KOPT-K1 (cell line): ENCODE data around the gene CRYAB.

Source experiments
- H3K27ac ChIP-seq: fragments of 200-600 bp; sonication (generic); 2 replicates; pipeline ENCODE4 v1.5.1; 2016; ENCODE audit warnings: antibody characterized with exemption, mild to moderate bottlenecking, low read depth, low read length; ENCODE audit not compliant: poor library complexity, severe bottlenecking
- H3K36me3 ChIP-seq: fragments of 200-600 bp; sonication (generic); 2 replicates; pipeline ENCODE4 v1.5.1; 2017; ENCODE audit warnings: antibody characterized with exemption, mild to moderate bottlenecking, low read length, moderate library complexity; ENCODE audit not compliant: insufficient read depth
- H3K9me3 ChIP-seq: fragments of 200-600 bp; sonication (generic); 2 replicates; pipeline ENCODE4 v1.5.1; 2017; ENCODE audit warnings: antibody characterized with exemption, low read length, mild to moderate bottlenecking; ENCODE audit not compliant: insufficient read depth, poor library complexity, severe bottlenecking

Gene CRYAB, protein sequence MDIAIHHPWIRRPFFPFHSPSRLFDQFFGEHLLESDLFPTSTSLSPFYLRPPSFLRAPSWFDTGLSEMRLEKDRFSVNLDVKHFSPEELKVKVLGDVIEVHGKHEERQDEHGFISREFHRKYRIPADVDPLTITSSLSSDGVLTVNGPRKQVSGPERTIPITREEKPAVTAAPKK

DNA sequence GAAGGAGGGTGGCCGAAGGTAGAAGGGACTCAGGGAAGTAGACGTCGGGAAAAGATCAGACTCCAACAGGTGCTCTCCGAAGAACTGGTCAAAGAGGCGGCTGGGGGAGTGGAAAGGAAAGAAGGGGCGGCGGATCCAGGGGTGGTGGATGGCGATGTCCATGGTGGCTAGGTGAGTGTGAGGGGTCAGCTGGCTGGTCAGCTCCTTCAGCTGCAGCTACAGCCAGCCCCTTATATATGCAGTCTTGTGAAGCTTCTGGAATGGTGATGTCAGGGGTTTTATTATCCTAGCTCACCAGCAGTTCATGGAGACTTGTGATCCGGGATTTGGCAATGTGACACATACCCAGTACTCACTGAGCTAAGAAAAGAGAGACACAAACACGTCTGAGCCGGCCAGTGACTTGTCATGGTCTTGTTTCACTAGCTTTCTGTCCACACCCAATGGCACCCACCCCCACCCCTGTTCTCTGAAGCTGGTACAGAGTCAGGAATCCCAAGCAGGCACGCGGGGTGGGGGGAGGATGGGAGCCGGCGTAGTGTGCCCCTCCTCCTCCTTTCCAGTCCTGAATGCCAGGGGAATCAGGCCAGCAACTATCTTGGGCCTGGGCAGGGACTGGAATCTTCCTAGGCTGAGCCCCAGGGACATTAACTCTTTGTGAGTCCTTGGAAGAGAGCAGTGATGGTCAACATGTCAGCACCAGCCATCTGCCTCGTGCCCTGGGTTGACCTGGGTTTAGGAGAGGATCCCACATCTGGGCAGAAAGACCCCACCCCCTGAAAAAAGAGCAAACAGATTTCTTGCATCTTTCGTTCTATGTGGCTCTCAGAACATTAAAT, at the start of gene CRYAB:
CRYAB (minus strand) TSS at position 208 of the 839 bp plus-strand sequence; CDS start at position 162, 46 bp downstream.
- Histone ChIP-seq H3K27ac (no peak within 1 kb of the TSS), H3K36me3 (no peaks in the 10 kb centered on the region), H3K9me3 (no peaks in the 10 kb centered on the region)

DNA sequence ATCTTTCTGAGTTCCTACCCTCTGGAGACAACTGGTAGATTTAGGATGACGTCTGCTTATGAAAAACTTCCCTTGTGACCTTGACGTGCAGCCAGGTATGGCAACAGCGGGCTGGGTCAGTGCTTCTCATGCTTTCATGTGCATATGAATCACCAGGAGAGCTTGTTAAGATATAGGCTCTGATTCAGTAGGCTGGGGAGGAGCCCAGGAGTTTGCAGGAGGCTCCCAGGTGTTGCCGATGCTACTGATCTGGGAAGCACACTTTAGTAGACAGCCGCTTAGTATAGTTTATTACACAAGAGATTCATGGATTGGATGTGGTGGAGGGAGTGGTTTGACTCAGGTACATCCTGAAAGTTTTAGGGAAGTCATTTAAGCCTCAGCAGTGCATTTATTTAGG, 49.3 kb upstream of the CRYAB start:
- Histone ChIP-seq H3K27ac (no peak overlapping the region), H3K9me3 (no peaks in the 10 kb centered on the region), H3K36me3 (no peaks in the 10 kb centered on the region)

DNA sequence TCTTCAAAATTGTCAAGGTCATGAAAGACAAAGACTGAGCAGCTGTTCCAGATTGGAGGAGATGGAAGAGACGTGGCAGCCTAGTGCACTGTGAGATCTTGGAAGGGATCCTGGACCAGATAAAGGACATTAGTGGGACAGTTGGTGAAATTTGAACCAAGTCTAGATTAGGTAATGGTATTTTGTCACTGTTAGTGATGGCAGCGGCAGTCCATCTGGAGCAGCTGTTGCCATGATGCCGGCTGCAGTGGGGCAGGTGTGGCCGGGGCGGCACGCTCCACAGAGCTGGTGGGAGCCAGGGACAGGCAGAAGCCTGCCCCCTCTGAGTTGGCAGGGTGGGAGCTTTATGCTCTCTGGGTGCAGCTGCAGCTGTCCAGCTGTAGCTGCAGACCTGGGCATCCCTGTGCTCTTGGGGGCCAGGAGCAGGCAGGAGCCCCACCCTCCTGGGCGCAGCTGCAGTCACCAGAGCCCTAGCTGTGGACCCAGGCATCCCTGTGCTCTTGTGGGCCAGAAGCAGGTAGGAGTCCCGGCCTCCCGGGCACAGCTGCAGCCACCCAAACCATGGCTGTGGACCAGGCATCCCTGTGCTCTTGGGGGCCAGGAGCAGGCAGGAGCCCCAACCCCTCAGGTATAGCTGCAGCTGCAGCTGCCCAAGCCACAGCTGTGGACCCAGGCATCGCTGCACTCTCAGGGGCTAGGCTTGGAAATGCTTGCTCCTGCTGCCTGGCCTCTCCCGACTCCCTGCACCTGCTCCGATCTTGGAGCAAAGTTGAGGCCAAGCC, 46.3 kb upstream of the CRYAB start:
- H3K9me3 ChIP-seq = no peaks in the 10 kb centered on the region
- no peak overlapping the region for H3K27ac ChIP-seq
- H3K36me3 ChIP-seq = no peaks in the 10 kb centered on the region

DNA sequence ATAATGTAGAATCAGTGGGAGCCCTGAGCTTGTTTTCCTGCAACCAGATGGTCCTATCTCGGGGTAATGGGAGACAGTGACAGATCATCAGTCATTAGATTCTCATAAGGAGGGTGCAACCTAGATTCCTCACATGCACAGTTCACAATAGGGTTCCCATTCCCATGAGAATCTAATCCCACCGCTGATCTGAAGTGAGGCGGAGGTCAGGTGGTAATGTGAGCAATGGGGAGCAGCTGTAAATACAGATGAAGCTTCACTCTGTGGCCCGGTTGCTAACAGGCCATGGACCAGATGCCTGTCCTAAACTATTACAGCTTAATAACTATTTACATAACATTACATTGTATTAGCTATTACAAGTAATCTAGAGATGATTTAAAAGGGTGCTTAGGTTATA, 42.6 kb upstream of the CRYAB start:
- Histone ChIP-seq H3K36me3 (no peaks in the 10 kb centered on the region), H3K9me3 (peaks cover 11% of the 10 kb centered on the region), H3K27ac (no peak overlapping the region)

DNA sequence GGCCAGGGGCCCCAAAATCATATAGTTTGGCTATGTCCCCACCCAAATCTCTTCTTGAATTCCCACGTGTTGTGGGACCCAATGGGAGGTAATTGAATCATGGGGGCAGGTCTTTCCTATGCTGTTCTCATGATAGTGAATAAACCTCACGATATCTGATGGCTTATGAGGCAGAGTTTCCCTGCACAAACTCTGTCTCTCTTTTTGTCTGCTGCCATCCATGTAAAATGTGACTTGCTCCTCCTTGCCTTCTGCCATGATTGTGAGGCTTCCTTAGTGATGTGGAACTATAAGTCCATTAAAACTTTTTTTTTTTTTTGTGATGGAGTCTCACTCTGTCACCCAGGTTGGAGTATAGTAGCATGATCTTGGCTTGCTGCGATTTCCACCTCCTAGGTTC, 40.0 kb upstream of the CRYAB start:
- Histone ChIP-seq H3K9me3 (peaks cover 11% of the 10 kb centered on the region), H3K27ac (no peak overlapping the region), H3K36me3 (no peaks in the 10 kb centered on the region)

DNA sequence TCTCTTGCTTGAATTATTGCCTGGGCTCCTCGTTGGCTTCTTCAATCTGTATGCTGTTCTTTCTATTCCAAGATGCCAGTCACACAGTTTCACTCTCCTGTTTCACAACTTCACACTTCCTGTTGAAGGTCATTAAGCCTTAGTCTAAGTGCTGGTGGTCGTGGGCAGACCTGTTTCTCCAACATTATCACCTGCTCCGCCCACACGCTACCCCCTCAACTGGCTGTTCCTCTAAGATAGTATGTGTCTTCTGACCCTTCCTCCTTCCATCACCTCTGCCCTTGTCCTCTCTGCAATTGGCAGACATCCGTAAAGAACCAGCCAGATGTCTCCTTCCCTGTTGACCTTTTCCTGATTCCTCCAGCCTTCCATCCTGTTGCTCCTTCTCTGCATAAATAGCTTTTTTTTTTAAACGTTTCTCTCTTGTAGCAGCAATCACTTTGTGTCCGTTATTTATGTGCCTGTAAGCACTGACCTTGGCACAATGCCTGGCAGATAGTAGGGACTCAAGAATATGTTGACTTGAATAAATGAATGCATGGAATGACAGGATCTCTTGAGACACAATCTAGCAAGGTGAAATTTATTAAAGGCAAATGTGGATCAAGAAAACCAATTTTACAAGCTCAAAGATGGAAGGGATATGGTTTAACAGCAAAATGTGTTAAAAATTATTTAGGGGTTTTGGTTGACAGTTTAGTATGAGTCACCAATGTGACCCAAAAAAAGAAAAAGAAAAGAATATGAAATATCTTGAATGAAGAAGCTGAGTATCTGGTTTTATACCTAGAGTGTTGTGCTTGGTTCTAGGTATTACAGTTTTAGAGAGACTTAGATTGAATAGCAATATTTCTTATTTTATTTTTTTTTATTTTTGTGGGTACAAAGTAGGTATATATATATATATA, 38.2 kb upstream of the CRYAB start:
- H3K36me3 ChIP-seq = no peaks in the 10 kb centered on the region
- H3K9me3 ChIP-seq = peaks cover 11% of the 10 kb centered on the region
- H3K27ac ChIP-seq = no peak overlapping the region

DNA sequence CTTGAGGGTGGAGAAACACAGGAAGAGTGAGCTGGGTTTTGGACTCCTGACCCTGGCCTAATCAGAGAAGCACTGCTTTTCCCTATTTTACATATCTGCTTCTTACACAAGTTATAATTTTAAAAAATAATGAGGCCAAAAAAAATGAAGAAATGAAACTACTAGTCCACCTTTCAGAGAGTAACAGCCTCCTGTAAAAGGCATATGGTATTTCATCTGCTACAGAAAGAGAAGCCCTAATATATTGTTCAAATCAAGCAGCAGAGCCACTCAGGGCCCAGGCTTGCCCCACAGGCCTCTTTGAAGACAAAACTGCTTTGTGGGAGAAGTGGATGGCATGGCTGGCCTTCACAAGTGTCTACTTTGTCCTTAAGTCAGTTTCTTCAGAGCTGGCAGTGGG, 35.6 kb upstream of the CRYAB start:
- Histone ChIP-seq H3K27ac (no peak overlapping the region), H3K36me3 (no peaks in the 10 kb centered on the region), H3K9me3 (peaks cover 11% of the 10 kb centered on the region)

DNA sequence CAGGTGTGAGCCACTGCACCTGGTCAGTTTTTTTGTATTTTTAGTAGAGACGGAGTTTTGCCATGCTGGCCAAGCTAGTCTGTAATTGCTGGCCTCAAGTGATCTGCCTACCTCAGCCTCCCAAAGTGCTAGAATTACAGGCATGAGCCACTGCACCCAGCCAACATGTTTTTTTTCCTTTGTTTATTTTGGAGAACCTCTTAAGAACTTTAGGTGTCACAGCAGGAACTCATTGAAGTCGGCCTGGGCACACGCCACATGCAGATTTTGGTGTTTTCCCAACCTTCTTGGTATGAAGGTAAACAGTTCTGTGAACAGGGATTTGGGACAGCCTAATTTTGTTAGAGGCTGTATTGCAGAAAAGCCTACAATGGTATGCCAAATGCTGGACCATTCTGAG, 34.9 kb upstream of the CRYAB start:
- H3K36me3 ChIP-seq = no peaks in the 10 kb centered on the region
- peaks cover 5% of the 10 kb centered on the region for H3K9me3 ChIP-seq
- no peak overlapping the region for H3K27ac ChIP-seq

DNA sequence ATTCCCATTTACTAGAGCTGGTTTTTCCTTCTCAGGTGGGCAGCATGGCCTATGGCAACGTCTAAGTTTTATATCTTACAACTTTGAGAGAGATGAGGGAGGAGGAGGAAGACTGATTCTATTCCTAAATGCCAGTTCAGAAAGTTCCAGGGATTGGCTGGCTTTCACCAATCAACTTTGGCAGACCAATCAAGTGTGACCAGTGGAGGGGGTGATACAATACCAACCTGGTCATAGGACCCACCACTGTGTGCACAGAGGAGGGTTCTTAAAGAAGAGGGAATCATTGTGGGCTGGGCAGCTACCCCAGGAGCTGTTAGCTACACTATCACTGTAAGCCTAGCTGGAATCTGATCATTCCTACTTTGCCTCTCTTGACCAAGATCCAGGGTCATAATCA, 33.6 kb upstream of the CRYAB start:
- H3K36me3 ChIP-seq = no peaks in the 10 kb centered on the region
- no peak overlapping the region for H3K27ac ChIP-seq
- H3K9me3 ChIP-seq = no peaks in the 10 kb centered on the region

DNA sequence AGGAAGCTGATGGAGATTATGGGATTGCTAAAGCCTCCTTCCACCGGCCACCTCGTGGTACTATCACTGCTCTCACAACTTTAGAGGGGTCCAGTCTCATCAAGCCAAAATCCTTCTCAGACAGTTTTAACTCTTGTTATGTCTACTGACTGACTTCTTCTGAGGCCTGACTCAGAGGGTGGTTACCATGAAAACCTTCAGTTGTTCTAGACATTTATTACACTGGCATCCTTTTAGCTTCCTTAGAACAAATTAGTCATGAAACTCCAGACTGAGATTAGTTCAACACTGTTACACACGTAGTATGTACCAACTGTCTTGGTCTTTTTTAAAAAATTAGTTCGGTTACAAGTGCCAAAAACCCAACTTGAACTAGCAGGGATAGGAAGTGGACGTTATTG, 33.1 kb upstream of the CRYAB start:
- H3K27ac ChIP-seq = no peak overlapping the region
- H3K36me3 ChIP-seq = no peaks in the 10 kb centered on the region
- no peaks in the 10 kb centered on the region for H3K9me3 ChIP-seq

DNA sequence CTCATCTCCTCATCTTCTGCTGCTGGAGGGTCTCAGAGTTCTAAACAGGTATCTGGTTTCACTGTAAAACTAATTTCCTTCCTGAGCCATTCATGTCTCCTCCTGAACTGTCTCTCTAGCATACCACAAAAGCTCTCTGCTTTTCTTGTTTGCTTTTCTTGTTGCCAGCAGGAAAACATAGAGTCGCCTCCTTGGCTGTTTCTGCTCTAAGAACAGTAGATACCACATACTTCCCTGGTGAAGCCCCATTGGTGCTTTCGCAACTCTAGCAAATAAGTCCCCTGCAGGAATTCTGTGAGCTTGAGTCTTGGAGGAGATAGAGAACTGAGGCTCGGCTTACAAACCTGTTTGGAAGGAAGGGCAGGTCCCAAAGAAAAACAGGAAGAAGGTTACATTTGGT, 32.6 kb upstream of the CRYAB start:
- Histone ChIP-seq H3K27ac (no peak overlapping the region), H3K9me3 (no peaks in the 10 kb centered on the region), H3K36me3 (no peaks in the 10 kb centered on the region)

DNA sequence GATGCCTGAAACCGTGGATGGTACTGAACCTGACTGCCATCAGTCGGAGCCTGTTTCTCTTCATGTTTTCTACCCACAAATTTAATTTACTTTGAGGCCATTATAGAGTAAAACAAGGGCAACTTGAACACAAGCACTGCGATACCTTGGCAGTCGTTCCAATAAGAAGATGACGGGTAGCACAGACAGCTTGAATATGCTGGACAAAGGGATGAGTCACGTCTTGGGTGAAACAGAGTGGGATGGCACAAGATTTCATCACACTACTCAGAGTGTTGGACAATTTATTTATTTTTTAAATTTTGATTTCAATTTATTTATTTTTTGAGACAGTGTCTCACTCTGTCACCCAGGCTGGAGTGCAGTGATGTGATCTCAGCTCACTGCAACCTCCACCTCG, 31.3 kb upstream of the CRYAB start:
- H3K27ac ChIP-seq = no peak overlapping the region
- H3K9me3 ChIP-seq = no peaks in the 10 kb centered on the region
- no peaks in the 10 kb centered on the region for H3K36me3 ChIP-seq

DNA sequence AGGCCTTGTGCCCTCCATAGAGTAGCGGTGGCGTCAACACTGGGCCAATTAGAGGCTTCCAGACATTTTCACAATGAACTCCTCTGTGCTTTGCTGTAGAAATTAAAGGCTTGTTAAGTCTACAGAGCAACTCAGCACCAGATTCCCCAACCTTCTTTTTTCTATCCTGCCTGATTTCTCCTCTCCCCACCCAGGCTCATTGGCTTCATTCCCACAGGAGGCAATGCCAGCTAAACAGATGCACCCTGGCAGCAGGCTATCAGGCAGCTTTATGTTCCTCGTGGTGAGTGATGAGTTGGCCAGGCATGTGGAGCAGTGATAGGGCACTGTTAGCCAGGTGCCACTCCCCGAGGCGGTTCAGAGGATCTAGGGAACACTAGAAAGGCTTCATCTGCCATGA, 30.4 kb upstream of the CRYAB start:
- Histone ChIP-seq H3K36me3 (no peaks in the 10 kb centered on the region), H3K27ac (no peak overlapping the region), H3K9me3 (no peaks in the 10 kb centered on the region)

DNA sequence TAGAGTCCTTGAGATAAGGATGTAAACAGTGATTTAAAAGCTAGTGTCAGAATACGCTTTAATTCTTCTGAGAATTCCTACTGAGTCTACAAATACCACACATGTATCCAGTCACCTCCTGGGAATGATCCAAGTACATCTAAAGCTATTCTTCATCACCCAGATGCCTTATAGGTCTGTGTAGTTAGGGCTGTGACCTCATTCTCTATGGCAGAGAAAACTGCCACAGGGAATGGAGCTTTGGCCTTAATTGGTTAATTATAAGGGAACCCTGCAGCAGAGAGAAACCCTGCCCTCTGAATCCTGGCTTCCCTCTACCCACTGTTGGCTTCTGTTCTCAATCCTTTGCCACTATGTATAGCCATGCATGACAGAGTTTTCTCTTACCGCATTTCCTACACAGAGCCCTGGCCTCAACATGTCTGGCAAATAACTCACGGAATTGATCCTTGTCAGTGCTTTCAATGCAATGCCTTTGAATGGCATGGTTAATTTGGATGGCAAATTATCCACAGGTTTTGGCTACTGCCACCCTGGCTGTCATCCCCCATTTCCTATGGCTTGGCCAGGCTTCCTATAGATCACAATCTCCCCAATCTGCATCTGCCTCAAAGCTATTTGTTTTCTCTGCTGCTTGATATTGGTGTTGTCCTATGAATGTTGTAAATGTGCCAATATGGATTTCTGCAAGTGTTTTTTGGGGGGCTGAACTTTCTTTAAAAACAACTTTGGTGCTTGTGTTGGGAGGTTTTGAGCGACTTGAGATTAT, 28.4 kb upstream of the CRYAB start:
- H3K36me3 ChIP-seq = no peaks in the 10 kb centered on the region
- H3K27ac ChIP-seq = no peak overlapping the region
- no peaks in the 10 kb centered on the region for H3K9me3 ChIP-seq
